ENCODE data around the gene PROSER2. TPM values are rescaled to one million over a fixed set of nuclear protein-coding genes. Genes with fewer than 3 reads are reported as not detected.

PROSER2 gene
- total RNA-seq, 1 donor from 2014 or later: 0.37 TPM

GRCh38 chr10:11901833-11902475 is 78.8 kb downstream of the PROSER2 start:
- no peak overlapping the region for H3K4me3 Mint-ChIP-seq (ENCODE audit: low read depth)
- no peak for DNase-seq (ENCODE audit: low spot score)
- H3K4me1 Mint-ChIP-seq (ENCODE audit: low read depth): no peaks in the 10 kb centered on the region
- no peaks in the 10 kb centered on the region for H3K9me3 Mint-ChIP-seq
- peaks cover 4% of the 10 kb centered on the region for H3K27me3 Mint-ChIP-seq (ENCODE audit: low read depth)
- H3K36me3 Mint-ChIP-seq (ENCODE audit: low read depth): no peaks in the 10 kb centered on the region
- no peak overlapping the region for H3K27ac Mint-ChIP-seq
- intact Hi-C loops (cut with micrococcal nuclease): no loop called here

GRCh38 chr10:11902646-11903045 is 79.5 kb downstream of the PROSER2 start:
- Mint-ChIP-seq H3K4me1 (ENCODE audit: low read depth) (no peaks in the 10 kb centered on the region), H3K27me3 (ENCODE audit: low read depth) (peaks cover 4% of the 10 kb centered on the region), H3K9me3 (no peaks in the 10 kb centered on the region), H3K27ac (no peak overlapping the region), H3K4me3 (ENCODE audit: low read depth) (no peak overlapping the region), H3K36me3 (ENCODE audit: low read depth) (no peaks in the 10 kb centered on the region)
- intact Hi-C loops (cut with micrococcal nuclease): no loop called here
- no peak for DNase-seq (ENCODE audit: low spot score)

GRCh38 chr10:11906714-11907113 is 83.6 kb downstream of the PROSER2 start:
- no peak overlapping the region for H3K27ac Mint-ChIP-seq
- intact Hi-C loops (cut with micrococcal nuclease): no loop called here
- DNase-seq (ENCODE audit: low spot score): no peak

GRCh38 chr10:11907914-11908313 is 84.8 kb downstream of the PROSER2 start:
- H3K4me3 Mint-ChIP-seq (ENCODE audit: low read depth): no peak overlapping the region
- no peaks in the 10 kb centered on the region for H3K4me1 Mint-ChIP-seq (ENCODE audit: low read depth)
- H3K27ac Mint-ChIP-seq: no peak overlapping the region

More at GRCh38 chr10:11906714-11907113, 83.6 kb downstream of the PROSER2 start:
- Mint-ChIP-seq H3K4me1 (ENCODE audit: low read depth) (no peaks in the 10 kb centered on the region), H3K36me3 (ENCODE audit: low read depth) (no peaks in the 10 kb centered on the region), H3K4me3 (ENCODE audit: low read depth) (no peak overlapping the region), H3K27me3 (ENCODE audit: low read depth) (peaks cover 4% of the 10 kb centered on the region), H3K9me3 (no peaks in the 10 kb centered on the region)

GRCh38 chr10:11908536-11908935 is 85.4 kb downstream of the PROSER2 start:
- Mint-ChIP-seq H3K4me3 (ENCODE audit: low read depth) (no peak overlapping the region), H3K9me3 (no peaks in the 10 kb centered on the region), H3K36me3 (ENCODE audit: low read depth) (no peaks in the 10 kb centered on the region), H3K27me3 (ENCODE audit: low read depth) (no peaks in the 10 kb centered on the region), H3K27ac (no peak overlapping the region), H3K4me1 (ENCODE audit: low read depth) (no peaks in the 10 kb centered on the region)
- no peak for DNase-seq (ENCODE audit: low spot score)
- intact Hi-C loops (cut with micrococcal nuclease): no loop called here

More at GRCh38 chr10:11907914-11908313, 84.8 kb downstream of the PROSER2 start:
- intact Hi-C loops (cut with micrococcal nuclease): no loop called here
- no peaks in the 10 kb centered on the region for H3K9me3 Mint-ChIP-seq
- DNase-seq (ENCODE audit: low spot score): no peak
- peaks cover 3% of the 10 kb centered on the region for H3K27me3 Mint-ChIP-seq (ENCODE audit: low read depth)
- H3K36me3 Mint-ChIP-seq (ENCODE audit: low read depth): no peaks in the 10 kb centered on the region

- Mint-ChIP-seq H3K27me3 (ENCODE audit: low read depth) (no peaks in the 10 kb centered on the region), H3K36me3 (ENCODE audit: low read depth) (no peaks in the 10 kb centered on the region), H3K4me3 (ENCODE audit: low read depth) (no peak overlapping the region), H3K9me3 (no peaks in the 10 kb centered on the region), H3K4me1 (ENCODE audit: low read depth) (no peaks in the 10 kb centered on the region), H3K27ac (no peak overlapping the region)
- DNase-seq (ENCODE audit: low spot score): no peak
- intact Hi-C loops (cut with micrococcal nuclease): no loop called here
These were observed 85.8 kb downstream of the PROSER2 start for GRCh38 chr10:11908991-11909390.

- intact Hi-C loops (cut with micrococcal nuclease): no loop called here
- Mint-ChIP-seq H3K4me3 (ENCODE audit: low read depth) (no peak overlapping the region), H3K9me3 (no peaks in the 10 kb centered on the region), H3K27me3 (ENCODE audit: low read depth) (no peaks in the 10 kb centered on the region), H3K4me1 (ENCODE audit: low read depth) (no peaks in the 10 kb centered on the region), H3K27ac (no peak overlapping the region), H3K36me3 (ENCODE audit: low read depth) (no peaks in the 10 kb centered on the region)
- no peak for DNase-seq (ENCODE audit: low spot score)
These were observed 86.5 kb downstream of the PROSER2 start for GRCh38 chr10:11909618-11910017.

- no peak overlapping the region for H3K4me3 Mint-ChIP-seq (ENCODE audit: low read depth)
- intact Hi-C loops (cut with micrococcal nuclease): no loop called here
- DNase-seq (ENCODE audit: low spot score): no peak
These were observed 86.9 kb downstream of the PROSER2 start for GRCh38 chr10:11910102-11910501.

GRCh38 chr10:11913079-11913641 is 90.0 kb downstream of the PROSER2 start:
- intact Hi-C loops (cut with micrococcal nuclease): no loop called here
- Mint-ChIP-seq H3K4me1 (ENCODE audit: low read depth) (no peaks in the 10 kb centered on the region), H3K27me3 (ENCODE audit: low read depth) (no peaks in the 10 kb centered on the region)

More at GRCh38 chr10:11910102-11910501, 86.9 kb downstream of the PROSER2 start:
- H3K27ac Mint-ChIP-seq: no peak overlapping the region
- H3K36me3 Mint-ChIP-seq (ENCODE audit: low read depth): no peaks in the 10 kb centered on the region
- H3K4me1 Mint-ChIP-seq (ENCODE audit: low read depth): no peaks in the 10 kb centered on the region
- no peaks in the 10 kb centered on the region for H3K9me3 Mint-ChIP-seq
- no peaks in the 10 kb centered on the region for H3K27me3 Mint-ChIP-seq (ENCODE audit: low read depth)

GRCh38 chr10:11918384-11918783 is 95.2 kb downstream of the PROSER2 start:
- Mint-ChIP-seq H3K4me1 (ENCODE audit: low read depth) (no peaks in the 10 kb centered on the region), H3K9me3 (no peaks in the 10 kb centered on the region), H3K36me3 (ENCODE audit: low read depth) (peaks cover 38% of the 10 kb centered on the region), H3K4me3 (ENCODE audit: low read depth) (no peak overlapping the region), H3K27ac (no peak overlapping the region), H3K27me3 (ENCODE audit: low read depth) (no peaks in the 10 kb centered on the region)
- intact Hi-C loops (cut with micrococcal nuclease): no loop called here
- DNase-seq (ENCODE audit: low spot score): no peak

More at GRCh38 chr10:11913079-11913641, 90.0 kb downstream of the PROSER2 start:
- H3K9me3 Mint-ChIP-seq: no peaks in the 10 kb centered on the region
- H3K36me3 Mint-ChIP-seq (ENCODE audit: low read depth): no peaks in the 10 kb centered on the region
- DNase-seq (ENCODE audit: low spot score): no peak
- H3K27ac Mint-ChIP-seq: no peak overlapping the region
- no peak overlapping the region for H3K4me3 Mint-ChIP-seq (ENCODE audit: low read depth)

GRCh38 chr10:11919271-11919670 is 96.1 kb downstream of the PROSER2 start:
- no peak overlapping the region for H3K27ac Mint-ChIP-seq
- peaks cover 41% of the 10 kb centered on the region for H3K36me3 Mint-ChIP-seq (ENCODE audit: low read depth)
- no peaks in the 10 kb centered on the region for H3K9me3 Mint-ChIP-seq
- DNase-seq (ENCODE audit: low spot score): no peak
- no peaks in the 10 kb centered on the region for H3K4me1 Mint-ChIP-seq (ENCODE audit: low read depth)
- H3K27me3 Mint-ChIP-seq (ENCODE audit: low read depth): no peaks in the 10 kb centered on the region
- intact Hi-C loops (cut with micrococcal nuclease): no loop called here
- H3K4me3 Mint-ChIP-seq (ENCODE audit: low read depth): no peak overlapping the region
